CD4-positive, CD25-positive, alpha-beta regulatory T cell (primary cell): ENCODE measurements around the gene SPPL2B. TPM values are rescaled to one million over a fixed set of nuclear protein-coding genes. Genes with fewer than 3 reads are reported as not detected.

Source experiments
- ATAC-seq, 2 donors: fragments of 150-1000 bp; cut with Tn5 transposase; one replicate each; pipeline ENCODE4 v1.10.0; 2021; ENCODE audit warnings: low read depth in 2 of 2, moderate number of reproducible peaks in 2 of 2, moderate library complexity in 1 of 2
- DNase-seq, 3 donors: peaks; one replicate each; pipeline versions ENCODE4 v3.0.0 to v3.0.0-alpha.2; 2012 to 2022; ENCODE audit warnings: mixed read lengths in 1 of 3
- H3K27ac ChIP-seq: one replicate; pipeline ENCODE4 v1.7.0; 2013; ENCODE audit warnings: mild to moderate bottlenecking, low read length; ENCODE audit not compliant: insufficient read depth, poor library complexity, severe bottlenecking
- H3K27me3 ChIP-seq: one replicate; pipeline ENCODE4 v1.7.0; 2013; ENCODE audit warnings: low read length; ENCODE audit not compliant: control insufficient read depth, insufficient read depth
- H3K36me3 ChIP-seq: one replicate; pipeline ENCODE4 v1.7.0; 2013; ENCODE audit warnings: mild to moderate bottlenecking, low read length, moderate library complexity; ENCODE audit not compliant: control insufficient read depth, insufficient read depth
- H3K4me1 ChIP-seq: 2 replicates; pipeline ENCODE4 v1.7.0; 2013; ENCODE audit warnings: mild to moderate bottlenecking, low read length; ENCODE audit not compliant: insufficient read depth, control insufficient read depth, poor library complexity, severe bottlenecking
- H3K4me3 ChIP-seq: one replicate; pipeline ENCODE4 v1.7.0; 2013; ENCODE audit warnings: low read depth, mild to moderate bottlenecking, low read length, moderate library complexity
- H3K9me3 ChIP-seq, 2 experiments: 1 replicate in 1 of 2; 2 replicates in 1 of 2; pipeline ENCODE4 v1.7.0; 2013; ENCODE audit warnings: low read length in 2 of 2, mild to moderate bottlenecking in 1 of 2, moderate library complexity in 1 of 2; ENCODE audit not compliant: control insufficient read depth in 2 of 2
- H3K27ac Mint-ChIP-seq, 3 donors: one replicate each; pipeline ENCODE4 v1.8.0; 2020 to 2022; ENCODE audit warnings: mild to moderate bottlenecking in 3 of 3, mixed read lengths in 3 of 3, moderate library complexity in 2 of 3
- H3K27me3 Mint-ChIP-seq: one replicate; pipeline ENCODE4 v1.8.0; 2022; ENCODE audit warnings: mild to moderate bottlenecking, mixed read lengths
- H3K36me3 Mint-ChIP-seq: one replicate; pipeline ENCODE4 v1.8.0; 2020; ENCODE audit warnings: mixed read lengths
- H3K4me1 Mint-ChIP-seq, 4 donors: one replicate each; pipeline ENCODE4 v1.8.0; 2020 to 2022; ENCODE audit warnings: mixed read lengths in 4 of 4, mild to moderate bottlenecking in 1 of 4
- H3K4me3 Mint-ChIP-seq, 4 donors: one replicate each; pipeline ENCODE4 v1.8.0; 2020 to 2022; ENCODE audit warnings: mild to moderate bottlenecking in 4 of 4, mixed read lengths in 4 of 4, moderate library complexity in 3 of 4
- H3K9me3 Mint-ChIP-seq, 7 donors: one replicate each; pipeline ENCODE4 v1.8.0; 2020 to 2022; ENCODE audit warnings: mixed read lengths in 7 of 7, mild to moderate bottlenecking in 3 of 7, moderate library complexity in 2 of 7
- polyA plus RNA-seq, 4 donors: library from polyadenylated mRNA; unstranded; fragments of 300-500 nt; fragmentation: Illumina TruSeq; gene quantifications; one replicate each; pipeline ENCODE4 v1.2.3, GENCODE V29; 2021
- total RNA-seq: library from RNA; stranded (reverse); gene quantifications from one replicate; pipeline ENCODE4 v1.2.3, GENCODE V29; 2022

Gene SPPL2B
- total and polyA plus RNA-seq, 5 donors from 2014 or later = 4.3 to 69.7 (median 6.4) TPM

- no peak overlapping the region for H3K4me3 ChIP-seq
- no peaks in the 10 kb centered on the region for H3K4me1 ChIP-seq
- H3K27ac ChIP-seq = no peak overlapping the region
- peaks cover 0 to 2% (median 0%) of the 10 kb centered on the region in 7 donors for H3K9me3 Mint-ChIP-seq
- H3K36me3 Mint-ChIP-seq = peaks cover 12% of the 10 kb centered on the region
- no peak for ATAC-seq
- no peak overlapping the region for H3K4me3 Mint-ChIP-seq
- no peaks in the 10 kb centered on the region for H3K36me3 ChIP-seq
- H3K27ac Mint-ChIP-seq = no peak overlapping the region
- H3K27me3 Mint-ChIP-seq = no peaks in the 10 kb centered on the region
- no peaks in the 10 kb centered on the region for H3K9me3 ChIP-seq
- peaks cover 4 to 11% (median 10%) of the 10 kb centered on the region in 4 donors for H3K4me1 Mint-ChIP-seq
- DNase-seq = no peak
- H3K27me3 ChIP-seq = no peaks in the 10 kb centered on the region
These were observed 10.5 kb downstream of the SPPL2B start for GRCh38 chr19:2338751-2339643.

GRCh38 chr19:2339644-2340310 is 11.3 kb downstream of the SPPL2B start:
- Histone ChIP-seq H3K9me3 (no peaks in the 10 kb centered on the region), H3K27me3 (no peaks in the 10 kb centered on the region), H3K4me1 (no peaks in the 10 kb centered on the region), H3K27ac (no peak overlapping the region), H3K36me3 (no peaks in the 10 kb centered on the region), H3K4me3 (no peak overlapping the region)
- Mint-ChIP-seq H3K27me3 (no peaks in the 10 kb centered on the region), H3K4me3 (no peak overlapping the region), H3K36me3 (peaks cover 12% of the 10 kb centered on the region), H3K9me3 (peaks cover 0 to 2% (median 0%) of the 10 kb centered on the region in 7 donors), H3K4me1 (peaks cover 4 to 11% (median 10%) of the 10 kb centered on the region in 4 donors), H3K27ac (no peak overlapping the region)
- DNase-seq (no peak), ATAC-seq (no peak)

- peaks cover 12% of the 10 kb centered on the region for H3K36me3 Mint-ChIP-seq
- Histone ChIP-seq H3K27me3 (no peaks in the 10 kb centered on the region), H3K4me3 (no peak overlapping the region), H3K4me1 (no peaks in the 10 kb centered on the region), H3K9me3 (no peaks in the 10 kb centered on the region), H3K36me3 (no peaks in the 10 kb centered on the region), H3K27ac (no peak overlapping the region)
- H3K27me3 Mint-ChIP-seq = no peaks in the 10 kb centered on the region
- H3K4me3 Mint-ChIP-seq = no peak overlapping the region
- peaks cover 0 to 2% (median 0%) of the 10 kb centered on the region in 7 donors for H3K9me3 Mint-ChIP-seq
- H3K27ac Mint-ChIP-seq = no peak overlapping the region
- DNase-seq (no peak), ATAC-seq (no peak)
- H3K4me1 Mint-ChIP-seq = peaks cover 4 to 10% (median 9%) of the 10 kb centered on the region in 4 donors
These were observed 12.2 kb downstream of the SPPL2B start for GRCh38 chr19:2340496-2341243.

GRCh38 chr19:2341244-2341751 is 12.8 kb downstream of the SPPL2B start:
- Mint-ChIP-seq H3K27ac (no peak overlapping the region), H3K4me3 (no peak overlapping the region), H3K9me3 (no peaks in the 10 kb centered on the region), H3K27me3 (no peaks in the 10 kb centered on the region), H3K36me3 (peaks cover 9% of the 10 kb centered on the region), H3K4me1 (peaks cover under 1 to 4% (median 3%) of the 10 kb centered on the region in 4 donors)
- H3K4me3 ChIP-seq = no peak overlapping the region
- no peaks in the 10 kb centered on the region for H3K4me1 ChIP-seq
- DNase-seq = no peak
- no peak for ATAC-seq
- H3K9me3 ChIP-seq = no peaks in the 10 kb centered on the region
- no peaks in the 10 kb centered on the region for H3K36me3 ChIP-seq
- H3K27ac ChIP-seq = no peak overlapping the region
- no peaks in the 10 kb centered on the region for H3K27me3 ChIP-seq

GRCh38 chr19:2341982-2342381 is 13.5 kb downstream of the SPPL2B start:
- no peaks in the 10 kb centered on the region for H3K27me3 ChIP-seq
- no peaks in the 10 kb centered on the region for H3K9me3 Mint-ChIP-seq
- no peaks in the 10 kb centered on the region for H3K27me3 Mint-ChIP-seq
- no peaks in the 10 kb centered on the region for H3K4me1 ChIP-seq
- DNase-seq (no peak), ATAC-seq (no peak)
- peaks cover 7% of the 10 kb centered on the region for H3K36me3 Mint-ChIP-seq
- no peak overlapping the region for H3K4me3 ChIP-seq
- H3K27ac ChIP-seq = no peak overlapping the region
- peaks cover 0 to 3% (median 0%) of the 10 kb centered on the region in 4 donors for H3K4me1 Mint-ChIP-seq
- no peak overlapping the region for H3K27ac Mint-ChIP-seq
- H3K36me3 ChIP-seq = no peaks in the 10 kb centered on the region
- no peaks in the 10 kb centered on the region for H3K9me3 ChIP-seq
- no peak overlapping the region for H3K4me3 Mint-ChIP-seq

GRCh38 chr19:2342656-2343288 is 14.3 kb downstream of the SPPL2B start:
- Histone ChIP-seq H3K27ac (no peak overlapping the region), H3K36me3 (no peaks in the 10 kb centered on the region), H3K27me3 (no peaks in the 10 kb centered on the region), H3K4me3 (no peak overlapping the region), H3K9me3 (no peaks in the 10 kb centered on the region), H3K4me1 (no peaks in the 10 kb centered on the region)
- no peak for ATAC-seq
- H3K36me3 Mint-ChIP-seq = peaks cover 4% of the 10 kb centered on the region
- H3K4me3 Mint-ChIP-seq = no peak overlapping the region
- H3K27me3 Mint-ChIP-seq = no peaks in the 10 kb centered on the region
- H3K9me3 Mint-ChIP-seq = no peaks in the 10 kb centered on the region
- peaks cover 0 to 3% (median 0%) of the 10 kb centered on the region in 4 donors for H3K4me1 Mint-ChIP-seq
- H3K27ac Mint-ChIP-seq = no peak overlapping the region
- DNase-seq = no peak

GRCh38 chr19:2343289-2343982 is 15.0 kb downstream of the SPPL2B start:
- no peak overlapping the region for H3K4me3 ChIP-seq
- H3K4me1 ChIP-seq = no peaks in the 10 kb centered on the region
- no peaks in the 10 kb centered on the region for H3K27me3 ChIP-seq
- Mint-ChIP-seq H3K4me3 (no peak overlapping the region), H3K9me3 (no peaks in the 10 kb centered on the region), H3K36me3 (peaks cover 4% of the 10 kb centered on the region), H3K27ac (no peak overlapping the region), H3K27me3 (no peaks in the 10 kb centered on the region), H3K4me1 (peaks cover 0 to 3% (median 0%) of the 10 kb centered on the region in 4 donors)
- H3K36me3 ChIP-seq = no peaks in the 10 kb centered on the region
- no peaks in the 10 kb centered on the region for H3K9me3 ChIP-seq
- ATAC-seq (no peak), DNase-seq (no peak)
- H3K27ac ChIP-seq = no peak overlapping the region
